ENCODE measurements around the gene PRKCG.

The PRKCG gene

DNA sequence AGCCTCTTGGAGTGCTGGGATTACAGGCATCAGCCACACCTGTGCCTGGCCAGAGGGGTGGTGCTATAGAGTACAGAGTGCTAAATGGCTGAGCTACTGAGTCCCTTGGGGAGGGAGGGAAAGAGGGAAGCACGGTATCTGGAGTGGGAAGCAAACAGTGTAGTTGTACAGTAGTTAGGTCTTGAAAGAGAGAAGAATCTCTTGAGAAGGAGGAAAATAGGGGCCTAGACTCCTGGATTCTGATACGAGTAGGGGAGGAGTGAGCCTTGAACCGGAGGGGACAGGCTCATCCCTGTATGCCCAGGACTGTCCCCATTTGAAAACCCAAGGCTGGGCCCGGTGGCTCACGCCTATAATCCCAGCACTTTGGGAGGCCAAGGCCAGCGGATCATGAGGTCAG, 9.2 kb upstream of the PRKCG start:
- no peak for DNase-seq

DNA sequence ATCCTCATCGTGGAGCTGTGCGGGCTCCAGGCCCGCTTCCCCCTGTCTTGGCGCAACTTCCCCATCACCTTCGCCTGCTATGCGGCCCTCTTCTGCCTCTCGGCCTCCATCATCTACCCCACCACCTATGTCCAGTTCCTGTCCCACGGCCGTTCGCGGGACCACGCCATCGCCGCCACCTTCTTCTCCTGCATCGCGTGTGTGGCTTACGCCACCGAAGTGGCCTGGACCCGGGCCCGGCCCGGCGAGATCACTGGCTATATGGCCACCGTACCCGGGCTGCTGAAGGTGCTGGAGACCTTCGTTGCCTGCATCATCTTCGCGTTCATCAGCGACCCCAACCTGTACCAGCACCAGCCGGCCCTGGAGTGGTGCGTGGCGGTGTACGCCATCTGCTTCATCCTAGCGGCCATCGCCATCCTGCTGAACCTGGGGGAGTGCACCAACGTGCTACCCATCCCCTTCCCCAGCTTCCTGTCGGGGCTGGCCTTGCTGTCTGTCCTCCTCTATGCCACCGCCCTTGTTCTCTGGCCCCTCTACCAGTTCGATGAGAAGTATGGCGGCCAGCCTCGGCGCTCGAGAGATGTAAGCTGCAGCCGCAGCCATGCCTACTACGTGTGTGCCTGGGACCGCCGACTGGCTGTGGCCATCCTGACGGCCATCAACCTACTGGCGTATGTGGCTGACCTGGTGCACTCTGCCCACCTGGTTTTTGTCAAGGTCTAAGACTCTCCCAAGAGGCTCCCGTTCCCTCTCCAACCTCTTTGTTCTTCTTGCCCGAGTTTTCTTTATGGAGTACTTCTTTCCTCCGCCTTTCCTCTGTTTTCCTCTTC, 8.0 kb upstream of the PRKCG start:
- no peak for DNase-seq

DNA sequence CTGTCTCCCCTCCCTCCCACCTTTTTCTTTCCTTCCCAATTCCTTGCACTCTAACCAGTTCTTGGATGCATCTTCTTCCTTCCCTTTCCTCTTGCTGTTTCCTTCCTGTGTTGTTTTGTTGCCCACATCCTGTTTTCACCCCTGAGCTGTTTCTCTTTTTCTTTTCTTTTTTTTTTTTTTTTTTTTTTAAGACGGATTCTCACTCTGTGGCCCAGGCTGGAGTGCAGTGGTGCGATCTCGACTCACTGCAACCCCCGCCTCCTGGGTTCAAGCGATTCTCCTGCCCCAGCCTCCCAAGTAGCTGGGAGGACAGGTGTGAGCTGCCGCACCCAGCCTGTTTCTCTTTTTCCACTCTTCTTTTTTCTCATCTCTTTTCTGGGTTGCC, 7.4 kb upstream of the PRKCG start:
- peak in 1 of 5 donors; percentile 52 for DNase-seq

DNA sequence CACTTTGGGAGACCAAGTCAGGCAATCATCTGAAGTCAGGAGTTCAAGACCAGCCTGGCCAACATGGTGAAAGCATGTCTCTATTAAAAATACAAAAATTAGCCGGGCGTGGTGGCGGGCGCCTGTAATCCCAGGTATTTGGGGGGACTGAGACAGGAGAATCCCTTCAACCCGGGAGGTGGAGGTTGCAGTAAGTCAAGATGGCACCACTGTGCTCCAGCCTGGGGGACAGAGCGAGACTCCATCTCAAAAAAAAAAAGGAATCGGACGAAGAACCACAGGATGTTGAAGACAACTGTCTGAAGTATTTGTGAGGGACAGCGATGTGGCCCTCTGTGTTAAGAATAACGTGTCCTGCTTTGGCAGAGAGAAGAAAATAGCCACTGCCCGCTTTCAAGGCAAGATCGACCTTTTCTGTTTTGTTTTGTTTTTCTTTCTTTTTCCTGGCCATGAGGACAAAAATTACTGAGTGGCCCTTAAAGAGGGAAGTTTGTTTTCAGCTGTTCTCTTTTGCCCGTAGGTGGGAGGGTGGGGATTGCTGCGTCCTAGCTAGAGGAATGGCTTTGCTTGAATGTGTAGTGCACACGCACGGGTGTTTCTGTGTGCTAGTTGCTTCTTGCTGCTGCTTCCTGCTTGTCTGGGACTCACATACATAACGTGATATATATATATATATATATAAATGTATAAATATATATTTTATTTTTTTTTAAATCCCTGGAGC, 6.2 kb upstream of the PRKCG start:
- no peak for DNase-seq

DNA sequence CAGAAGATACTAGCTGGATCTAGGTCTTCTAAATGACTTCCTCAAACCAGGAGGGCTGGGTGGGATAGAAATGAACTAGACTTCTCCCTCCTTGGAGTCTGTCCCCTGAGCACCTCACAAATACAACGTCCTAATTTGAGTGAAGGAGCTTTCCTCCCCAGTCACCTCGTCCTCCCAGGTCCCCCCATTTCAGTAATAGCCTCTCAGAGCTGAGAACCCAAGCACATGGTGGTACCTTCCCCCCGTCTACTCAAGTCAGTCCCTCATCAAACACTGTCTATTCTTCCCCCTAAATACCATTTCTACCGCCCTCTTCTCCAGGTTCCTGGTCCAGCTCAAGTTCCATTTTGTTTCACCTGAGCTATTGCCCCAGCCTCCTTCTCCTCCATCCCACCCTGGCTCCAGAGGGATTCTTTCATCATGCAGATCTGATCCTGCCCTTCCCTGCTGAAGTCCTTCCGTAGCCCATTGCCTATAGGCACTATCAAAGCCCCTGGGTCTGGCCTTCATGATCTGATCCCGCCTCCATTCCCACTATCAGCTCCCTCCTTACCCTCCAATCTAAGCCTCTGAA, 5.3 kb upstream of the PRKCG start:
- no peak for DNase-seq

DNA sequence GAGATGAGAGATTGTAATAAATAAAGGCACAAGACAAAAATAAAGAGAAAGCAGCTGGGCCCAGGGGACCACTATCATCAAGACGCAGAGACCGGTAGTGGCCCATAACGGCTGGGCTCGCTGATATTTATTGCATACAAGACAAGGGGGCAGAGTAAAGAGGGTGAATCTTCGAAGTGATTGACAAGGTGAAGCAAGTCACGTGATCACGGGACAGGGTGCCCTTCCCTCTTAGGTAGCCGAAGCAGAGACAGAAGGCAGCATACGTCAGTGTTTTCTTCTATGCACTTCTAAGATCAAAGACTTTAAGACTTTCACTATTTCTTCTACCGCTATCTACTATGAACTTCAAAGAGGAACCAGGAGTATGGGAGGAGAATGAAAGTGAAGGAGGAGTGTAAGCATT, 4.6 kb upstream of the PRKCG start:
- DNase-seq, result peak in 4 of 5 donors; percentile 48 to 51 (median 49)

DNA sequence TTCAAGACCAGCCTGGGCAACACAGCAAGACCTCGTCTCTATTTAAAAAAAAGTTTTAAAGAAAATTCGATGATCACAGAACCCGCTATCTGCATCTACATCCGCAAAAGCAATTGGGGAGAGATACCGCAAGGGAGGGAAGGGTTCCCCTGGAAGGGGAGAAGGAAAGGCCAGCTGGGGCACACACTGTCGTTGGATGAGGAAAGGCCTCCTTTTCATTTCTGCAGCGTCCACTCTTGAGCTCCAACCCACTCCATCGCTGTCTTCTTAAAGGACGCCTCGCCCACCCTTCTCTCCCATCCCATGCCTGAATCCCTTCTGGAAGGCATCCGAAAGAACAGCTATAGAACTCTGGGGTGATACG, 3.2 kb upstream of the PRKCG start:
- DNase-seq, result no peak

DNA sequence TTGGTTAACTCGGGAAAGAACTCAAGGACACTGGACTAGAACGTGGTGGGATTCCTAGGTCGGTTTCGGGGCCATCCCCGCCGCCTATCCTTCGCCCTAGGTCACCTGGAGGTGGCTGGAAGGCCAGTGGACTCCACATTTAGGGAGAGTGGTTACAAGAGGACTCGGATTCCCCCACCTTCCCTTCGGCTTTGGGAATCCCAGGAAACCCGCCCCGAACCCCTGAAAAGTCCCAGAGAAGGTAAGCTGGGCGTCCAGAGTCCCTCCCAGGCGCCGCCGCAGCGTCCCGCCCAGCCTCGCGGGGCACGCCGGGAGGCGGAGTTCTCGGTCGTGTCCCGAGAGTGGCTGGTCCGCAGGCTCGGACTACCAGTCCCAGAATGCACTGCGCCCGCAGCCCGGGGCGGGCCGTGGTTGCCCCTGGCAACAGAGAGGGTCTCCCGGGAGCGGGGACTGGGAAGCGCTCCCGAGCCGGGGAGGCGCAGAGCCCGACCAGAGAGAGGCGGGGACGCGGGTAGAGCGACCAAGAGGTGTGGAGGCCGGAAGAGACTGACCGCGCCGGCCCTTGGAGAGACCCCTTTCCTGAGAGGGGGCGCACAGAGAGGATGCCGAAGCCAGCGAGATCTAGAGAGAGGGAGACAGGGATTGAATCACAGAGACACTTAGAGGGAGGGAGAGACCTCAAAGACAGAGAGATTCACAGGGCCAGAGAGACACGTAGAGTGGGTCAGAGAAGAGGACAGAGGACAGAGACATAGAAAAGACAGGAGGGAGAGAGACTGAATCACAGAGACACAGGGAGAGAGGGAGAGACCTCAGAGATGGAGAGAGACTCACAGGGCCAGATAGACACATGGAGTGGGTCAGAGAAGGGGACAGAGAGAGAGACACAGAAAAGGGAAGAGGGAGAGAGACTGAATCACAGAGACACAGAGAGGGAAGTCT, 2.6 kb upstream of the PRKCG start:
- peak; percentile 41 to 80 (median 65) for DNase-seq

DNA sequence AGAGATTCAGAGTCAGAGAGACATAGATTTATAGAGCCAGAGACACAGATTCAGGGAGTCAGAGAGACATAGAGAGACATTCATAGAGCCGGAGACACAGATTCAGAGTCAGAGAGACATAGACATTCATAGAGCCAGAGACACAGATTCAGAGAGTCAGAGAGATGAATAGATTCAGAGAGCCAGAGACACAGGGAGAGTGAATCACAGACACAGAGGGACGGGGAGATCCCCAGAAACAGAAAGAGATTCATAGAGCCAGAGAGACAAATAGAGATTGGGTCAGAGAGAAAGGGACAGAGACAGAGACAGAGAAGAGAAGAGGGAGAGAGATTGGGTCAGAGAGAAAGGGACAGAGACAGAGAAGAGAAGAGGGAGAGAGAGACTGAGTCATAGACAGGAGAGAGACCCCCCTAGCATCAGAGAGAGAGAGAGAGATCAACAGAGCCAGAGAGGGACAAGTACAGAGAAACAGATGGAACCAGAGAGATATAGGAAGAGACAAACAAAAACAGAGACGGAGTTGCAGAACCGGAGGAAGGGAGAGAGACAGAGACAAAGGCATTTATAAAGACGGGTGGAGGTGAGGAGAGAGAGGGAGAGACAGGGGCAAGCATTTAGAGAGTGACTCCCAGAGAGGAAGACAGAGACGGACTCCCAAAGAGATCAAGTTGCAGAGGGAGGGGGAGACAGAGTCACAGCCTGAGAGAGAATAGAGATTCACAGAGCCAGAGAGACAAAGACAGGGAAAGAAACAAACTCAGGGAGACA, 1.1 kb upstream of the PRKCG start:
- no peak for DNase-seq

DNA sequence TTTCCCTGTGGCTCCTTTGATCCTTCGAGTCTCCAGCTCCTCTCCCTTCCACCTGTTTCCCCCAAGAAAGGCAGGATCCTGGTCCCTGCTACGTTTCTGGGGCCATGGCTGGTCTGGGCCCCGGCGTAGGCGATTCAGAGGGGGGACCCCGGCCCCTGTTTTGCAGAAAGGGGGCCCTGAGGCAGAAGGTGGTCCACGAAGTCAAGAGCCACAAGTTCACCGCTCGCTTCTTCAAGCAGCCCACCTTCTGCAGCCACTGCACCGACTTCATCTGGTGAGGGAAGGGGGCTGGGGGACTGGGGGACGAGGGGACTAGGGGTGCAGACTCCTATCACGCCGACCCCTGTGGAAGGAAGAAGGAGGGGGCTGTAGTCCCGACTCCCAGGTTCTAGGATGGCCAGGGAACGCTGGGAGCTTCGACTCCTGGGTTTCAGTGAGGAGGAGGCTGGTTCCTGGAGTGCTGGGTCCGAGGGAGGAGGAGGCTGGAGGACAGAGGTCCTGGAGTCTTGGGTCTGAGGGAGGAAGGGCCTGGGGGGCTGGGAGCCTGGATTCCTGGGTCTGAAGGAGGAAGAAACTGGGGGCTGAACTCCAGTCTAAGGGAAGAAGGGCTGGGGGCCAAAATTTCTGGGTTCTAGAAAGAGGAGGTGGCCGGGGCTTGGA, 524 bp downstream of the PRKCG start:
- no peak for DNase-seq

DNA sequence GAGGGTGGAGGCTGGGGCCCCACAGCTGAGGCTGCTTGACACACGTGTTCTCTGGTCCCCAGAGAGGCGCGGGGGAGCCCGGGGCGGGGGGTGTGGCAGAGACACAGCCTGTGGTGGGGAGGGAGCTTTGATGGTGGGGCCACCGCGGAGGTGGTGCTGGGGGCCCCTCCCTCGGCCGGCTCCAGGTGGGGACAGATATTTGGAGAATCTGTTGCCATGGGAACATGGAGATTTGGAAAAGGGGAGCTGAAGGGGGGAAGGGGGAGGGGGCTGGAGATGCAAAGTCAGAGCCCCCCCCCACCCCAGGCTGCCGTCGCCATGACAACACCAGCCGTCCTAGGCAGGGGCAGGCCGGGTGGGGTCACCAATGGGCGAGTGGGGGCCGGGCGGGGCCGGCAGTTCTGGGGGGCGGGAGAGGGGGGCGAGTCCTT, 1.2 kb downstream of the PRKCG start:
- peak in 2 of 5 donors; percentile 42 to 44 for DNase-seq

DNA sequence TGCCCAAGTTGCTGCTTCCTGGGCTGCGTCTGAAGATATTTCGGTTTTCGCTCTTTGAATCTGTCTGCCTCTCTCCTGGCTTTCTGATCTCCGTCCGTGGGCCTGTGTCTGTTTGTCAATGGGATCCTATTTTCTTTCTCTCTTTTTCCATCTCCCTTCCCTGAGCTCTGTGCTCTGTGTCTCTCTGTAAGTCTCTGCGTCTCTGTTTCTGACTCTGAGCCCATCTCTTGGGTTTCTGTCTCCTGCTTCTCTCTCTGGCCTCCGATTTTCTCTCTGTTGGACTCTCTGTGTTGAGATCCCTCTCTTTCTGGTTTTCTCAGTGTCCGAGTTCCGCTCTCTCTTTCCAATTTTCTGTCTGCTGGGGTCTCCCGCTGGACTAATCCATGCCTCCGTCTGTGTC, 1.7 kb downstream of the PRKCG start:
- DNase-seq, result no peak

DNA sequence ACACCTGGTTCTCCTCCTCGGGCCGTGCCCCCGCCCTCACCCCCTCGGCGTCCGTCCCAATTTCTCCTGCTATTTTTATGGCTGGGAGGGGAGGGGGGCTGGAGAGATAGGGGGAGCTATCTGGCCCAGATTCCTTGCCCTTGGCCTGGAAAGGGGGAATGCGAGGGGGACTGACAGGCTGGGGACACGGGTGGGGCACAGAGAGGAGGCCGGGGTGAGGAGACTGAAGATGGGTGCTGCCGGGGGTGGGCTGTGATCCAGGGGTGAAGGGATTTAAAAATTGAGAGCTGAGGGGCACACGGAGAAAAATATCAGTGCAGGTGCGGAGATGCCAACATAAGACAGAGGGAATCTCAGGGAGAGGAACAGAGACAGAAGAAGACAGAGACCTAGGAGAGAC, 2.3 kb downstream of the PRKCG start:
- no peak for DNase-seq

DNA sequence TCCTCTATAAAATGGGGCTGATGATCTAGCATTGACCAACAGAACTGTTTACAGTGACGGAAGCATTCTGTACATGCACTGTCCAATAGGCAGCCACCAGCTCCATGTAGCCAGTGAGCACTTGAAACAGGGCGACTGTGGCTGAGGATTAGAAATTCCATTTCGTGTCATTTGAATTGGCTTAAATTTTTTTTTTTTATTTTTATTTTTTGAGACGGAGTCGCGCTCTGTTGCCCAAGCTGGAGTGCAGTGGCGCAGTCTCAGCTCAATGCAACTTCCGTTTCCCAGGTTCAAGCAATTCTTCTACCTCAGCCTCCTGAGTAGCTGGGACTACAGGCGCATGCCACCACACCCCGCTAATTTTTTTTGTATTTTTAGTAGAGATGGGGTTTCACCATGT, 3.0 kb downstream of the PRKCG start:
- no peak for DNase-seq

DNA sequence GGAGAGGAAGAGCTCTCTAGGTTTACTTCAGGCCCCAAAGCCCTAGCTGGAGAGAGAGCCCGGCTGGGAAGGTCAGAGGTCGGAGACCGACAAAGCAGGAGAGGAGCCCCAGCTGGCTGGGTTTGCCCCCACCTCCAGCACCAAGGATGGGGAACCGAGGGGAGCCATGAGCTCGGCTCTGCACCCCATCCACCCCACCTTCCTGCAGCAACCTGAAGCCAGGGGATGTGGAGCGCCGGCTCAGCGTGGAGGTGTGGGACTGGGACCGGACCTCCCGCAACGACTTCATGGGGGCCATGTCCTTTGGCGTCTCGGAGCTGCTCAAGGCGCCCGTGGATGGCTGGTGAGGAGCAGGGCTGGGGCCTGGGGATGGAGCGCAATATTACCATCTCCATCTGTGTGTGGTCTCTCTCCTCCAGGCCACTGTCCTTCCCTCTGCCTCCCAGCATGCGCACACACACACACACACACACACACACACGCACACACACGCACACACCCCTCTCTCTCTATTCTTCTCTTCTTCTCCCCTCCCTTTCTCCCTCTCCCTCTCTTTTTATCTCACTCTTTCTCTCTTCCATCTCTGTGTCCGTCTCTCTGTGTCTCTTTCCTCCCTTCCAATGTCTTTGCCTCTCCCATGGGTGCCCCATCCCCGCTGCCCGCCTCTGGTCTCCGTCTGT, 10.4 kb downstream of the PRKCG start:
- no peak for DNase-seq

DNA sequence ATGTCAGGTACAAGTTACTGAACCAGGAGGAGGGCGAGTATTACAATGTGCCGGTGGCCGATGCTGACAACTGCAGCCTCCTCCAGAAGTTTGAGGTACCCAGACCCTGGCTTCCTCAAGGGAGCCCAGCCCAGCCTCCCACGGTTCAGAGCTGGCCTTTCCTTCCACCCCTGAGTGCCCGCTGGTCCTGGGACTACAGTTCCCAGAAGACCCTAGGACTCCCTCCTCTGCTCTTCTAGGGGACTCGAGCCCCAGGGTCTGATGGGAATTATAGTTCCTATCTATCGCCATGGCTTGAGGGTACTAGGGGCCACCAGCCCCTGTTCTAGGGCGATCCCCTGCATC, 11.0 kb downstream of the PRKCG start:
- no peak for DNase-seq

DNA sequence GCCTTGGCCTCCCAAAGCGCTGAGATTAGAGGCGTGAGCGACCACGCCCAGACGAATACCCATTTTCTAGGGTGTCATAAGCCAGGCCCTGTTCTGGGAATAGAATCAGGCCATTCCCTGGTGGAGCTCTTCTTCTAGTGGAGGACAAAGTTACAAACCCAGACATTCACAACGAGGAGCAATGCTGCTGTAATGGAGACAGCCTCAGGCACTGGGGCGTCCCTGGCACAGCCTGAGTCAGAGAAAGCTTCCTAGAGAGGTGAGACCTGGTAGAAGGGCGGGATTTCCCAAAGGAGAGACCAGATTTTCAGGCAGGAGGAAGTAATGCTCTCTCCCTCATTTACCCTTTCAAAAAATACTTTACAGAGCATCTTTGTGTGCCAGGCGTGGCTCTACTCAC, 12.7 kb downstream of the PRKCG start:
- DNase-seq, result no peak

DNA sequence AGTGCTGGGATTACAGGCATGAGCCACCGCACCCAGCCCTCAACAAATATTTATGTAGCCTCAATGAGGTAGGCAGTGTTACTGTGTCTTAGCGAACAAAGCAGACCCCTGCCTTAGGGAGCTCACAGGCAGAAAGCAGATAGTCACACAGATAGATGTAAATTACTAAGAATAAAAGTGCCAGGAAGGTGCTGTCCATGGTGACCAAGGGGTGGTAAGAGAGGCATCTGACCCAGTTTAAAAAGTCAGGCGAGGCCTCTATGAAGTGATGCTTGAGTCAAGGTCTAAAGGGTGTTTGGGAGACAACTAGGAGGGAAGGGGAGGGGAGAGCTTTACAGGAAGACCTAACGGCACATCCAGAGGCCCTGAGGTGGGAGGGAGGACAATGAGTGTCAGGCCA, 14.7 kb downstream of the PRKCG start:
- DNase-seq, result no peak

DNA sequence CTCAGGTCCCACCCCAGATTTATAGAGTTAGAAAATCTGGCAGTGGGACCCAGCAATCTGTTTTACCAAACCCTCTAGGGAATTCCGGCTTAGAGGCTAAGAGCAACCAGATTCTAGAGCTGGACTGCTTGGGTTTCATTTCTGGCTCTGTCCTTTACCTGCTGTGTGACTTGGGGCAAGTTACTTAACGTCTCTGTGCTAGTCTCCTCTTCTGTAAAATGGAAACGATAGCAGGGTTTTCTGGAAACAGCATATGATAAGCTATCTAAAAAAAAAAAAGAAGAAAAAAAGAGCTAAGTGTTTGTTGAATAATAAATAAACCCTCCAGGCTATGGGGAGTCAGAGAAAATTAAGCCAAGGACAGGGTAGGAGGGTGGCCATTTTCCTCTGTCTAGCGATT, 15.5 kb downstream of the PRKCG start:
- DNase-seq, result no peak

DNA sequence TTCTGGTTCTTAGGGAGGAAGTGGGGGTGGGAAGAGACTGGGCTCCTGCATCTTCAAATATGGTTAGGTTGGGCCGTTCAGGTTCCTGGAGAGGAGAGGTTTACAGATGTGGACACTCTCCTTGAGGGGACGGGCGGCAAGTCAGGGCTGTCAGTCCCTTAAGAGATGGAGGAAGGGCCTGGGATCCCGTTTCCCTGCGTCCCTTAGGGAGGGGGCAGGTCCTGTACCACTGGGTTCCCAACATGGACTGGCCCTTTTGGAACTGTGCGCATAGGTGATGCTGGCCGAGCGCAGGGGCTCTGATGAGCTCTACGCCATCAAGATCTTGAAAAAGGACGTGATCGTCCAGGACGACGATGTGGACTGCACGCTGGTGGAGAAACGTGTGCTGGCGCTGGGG, 16.2 kb downstream of the PRKCG start:
- no peak for DNase-seq
